Thoracic aorta (tissue), 2 donors: ENCODE results near the gene UBE4B. TPM values are rescaled to one million over a fixed set of nuclear protein-coding genes. Genes with fewer than 3 reads are reported as not detected.
A peak's percentile ranks its signal among the peaks of the same experiment; 100 is the strongest.

ENCODE experiments used
- ATAC-seq: fragments of 150-250 bp; one replicate; pipeline ENCODE4 v1.8.0; 2017; ENCODE audit warnings: low read depth; ENCODE audit not compliant: insufficient number of reproducible peaks, low FRiP score
- DNase-seq: peaks from one replicate; pipeline ENCODE4 v3.0.0-alpha.2; 2020; ENCODE audit warnings: low spot score
- H3K27ac ChIP-seq, 2 donors: fragments of 200-600 bp; sonication (generic); 1 replicate in 1 of 2; 2 replicates in 1 of 2; pipeline ENCODE4 v1.5.1; 2016; ENCODE audit warnings: mild to moderate bottlenecking in 2 of 2, moderate library complexity in 2 of 2
- H3K27me3 ChIP-seq: fragments of 200-600 bp; sonication (generic); replicated peaks from 2 replicates; pipeline ENCODE4 v1.6.0; 2016; ENCODE audit warnings: mild to moderate bottlenecking; ENCODE audit not compliant: insufficient read depth
- H3K36me3 ChIP-seq: fragments of 200-600 bp; sonication (generic); one replicate; pipeline ENCODE4 v1.5.1; 2016
- H3K4me1 ChIP-seq, 2 donors: fragments of 200-600 bp; sonication (generic); 1 replicate in 1 of 2; 2 replicates in 1 of 2; pipeline versions ENCODE4 v1.5.1 to v1.6.0; 2016; ENCODE audit warnings: low read depth in 2 of 2, mild to moderate bottlenecking in 1 of 2; ENCODE audit not compliant: control insufficient read depth in 1 of 2
- H3K4me3 ChIP-seq: fragments of 200-600 bp; sonication (generic); 2 replicates; pipeline ENCODE4 v1.5.1; 2016; ENCODE audit warnings: mild to moderate bottlenecking
- H3K9me3 ChIP-seq: fragments of 200-600 bp; sonication (generic); 2 replicates; pipeline ENCODE4 v1.5.1; 2016
- total RNA-seq, 2 donors: library from RNA; depleted of rRNA; stranded (reverse); fragments of >200 nt; gene quantifications; one replicate each; pipeline versions ENCODE4 v1.1.0 to v1.2.3, GENCODE V29; 2016
- TF ChIP-seq, protein P1 (sequence below): fragments of 200-600 bp; sonication (generic); IDR thresholded peaks from one replicate; pipeline ENCODE4 v1.5.1; 2019; ENCODE audit warnings: antibody characterized with exemption

The UBE4B gene
- 10 to 100 TPM; 55.0 to 89.2 TPM for total RNA-seq

DNA sequence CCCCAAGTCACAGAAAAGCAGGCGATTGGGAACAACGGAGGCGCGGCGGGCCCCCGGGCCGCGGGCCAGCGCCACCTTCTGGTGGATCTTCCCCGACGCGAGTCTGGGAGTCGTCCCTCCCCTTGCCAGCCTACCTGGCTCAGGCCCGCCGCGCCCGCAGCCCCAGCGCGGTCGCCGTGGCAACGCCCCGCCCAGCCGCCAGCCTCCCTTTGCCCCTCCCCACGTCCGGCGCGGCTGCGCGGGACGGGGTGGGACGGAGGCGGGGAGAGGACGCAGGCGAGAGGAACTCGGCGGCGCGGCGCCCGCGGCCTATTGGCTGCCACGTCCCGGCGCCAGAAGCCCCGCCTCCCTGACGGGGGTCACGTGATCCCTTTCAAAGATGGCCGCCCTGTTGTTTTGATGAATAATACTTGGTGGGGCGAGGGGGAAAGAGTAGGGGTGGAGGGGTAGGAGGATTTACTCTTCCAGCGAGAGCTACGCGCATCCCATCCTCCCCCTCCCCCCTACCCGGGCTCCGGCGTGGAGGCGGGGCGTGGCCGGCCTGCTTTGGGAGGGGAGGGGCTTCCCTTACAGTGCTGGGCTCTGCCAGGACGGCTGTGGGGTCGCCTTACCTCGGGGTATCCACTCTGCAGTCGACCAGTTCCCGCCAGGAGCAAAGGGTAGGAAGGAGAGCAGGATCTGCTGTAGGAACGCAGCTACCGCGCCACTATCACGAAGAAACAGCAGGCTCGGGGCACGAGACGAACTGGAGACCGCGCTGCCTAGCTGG is at the start of gene UBE4B:
UBE4B (plus strand) TSS at position 369 of the 769 bp plus-strand sequence. CDS start 713 bp downstream, outside the sequence.
- no peaks in the 10 kb centered on the region for H3K27me3 ChIP-seq
- ATAC-seq = peak; percentile 97
- peak within 1 kb of the TSS; percentile 100 for H3K4me3 ChIP-seq
- DNase-seq = peak; percentile 92
- peaks cover 2 to 24% of the 10 kb centered on the region in 2 donors for H3K4me1 ChIP-seq
- TF ChIP-seq, protein P1, sequence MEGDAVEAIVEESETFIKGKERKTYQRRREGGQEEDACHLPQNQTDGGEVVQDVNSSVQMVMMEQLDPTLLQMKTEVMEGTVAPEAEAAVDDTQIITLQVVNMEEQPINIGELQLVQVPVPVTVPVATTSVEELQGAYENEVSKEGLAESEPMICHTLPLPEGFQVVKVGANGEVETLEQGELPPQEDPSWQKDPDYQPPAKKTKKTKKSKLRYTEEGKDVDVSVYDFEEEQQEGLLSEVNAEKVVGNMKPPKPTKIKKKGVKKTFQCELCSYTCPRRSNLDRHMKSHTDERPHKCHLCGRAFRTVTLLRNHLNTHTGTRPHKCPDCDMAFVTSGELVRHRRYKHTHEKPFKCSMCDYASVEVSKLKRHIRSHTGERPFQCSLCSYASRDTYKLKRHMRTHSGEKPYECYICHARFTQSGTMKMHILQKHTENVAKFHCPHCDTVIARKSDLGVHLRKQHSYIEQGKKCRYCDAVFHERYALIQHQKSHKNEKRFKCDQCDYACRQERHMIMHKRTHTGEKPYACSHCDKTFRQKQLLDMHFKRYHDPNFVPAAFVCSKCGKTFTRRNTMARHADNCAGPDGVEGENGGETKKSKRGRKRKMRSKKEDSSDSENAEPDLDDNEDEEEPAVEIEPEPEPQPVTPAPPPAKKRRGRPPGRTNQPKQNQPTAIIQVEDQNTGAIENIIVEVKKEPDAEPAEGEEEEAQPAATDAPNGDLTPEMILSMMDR = peak; percentile 65
- peak within 1 kb of the TSS; percentile 93 to 97 for H3K27ac ChIP-seq
- H3K36me3 ChIP-seq = no peaks in the 10 kb centered on the region
- H3K9me3 ChIP-seq = no peaks in the 10 kb centered on the region

DNA sequence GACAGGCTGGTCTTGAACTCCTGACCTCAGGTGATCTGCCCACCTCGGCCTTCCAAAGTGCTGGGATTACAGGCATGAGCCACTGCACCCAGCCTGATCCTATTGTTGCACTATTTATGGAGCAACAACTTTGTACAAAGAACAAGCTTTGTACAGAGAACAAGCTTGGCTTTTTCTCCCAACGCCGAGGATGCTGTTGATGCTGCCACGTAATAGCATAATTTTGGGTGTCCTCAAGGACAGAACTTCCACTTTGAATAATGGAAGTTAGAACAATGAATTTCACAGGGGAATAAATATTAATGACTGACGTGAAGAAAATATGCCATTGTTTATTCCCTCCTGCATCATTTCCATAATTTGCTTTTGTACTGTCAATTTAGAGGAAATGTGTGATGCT is 48.5 kb upstream of the UBE4B start:
- no peaks in the 10 kb centered on the region for H3K27me3 ChIP-seq
- TF ChIP-seq, protein P1 = no peak
- H3K36me3 ChIP-seq = peaks cover 12% of the 10 kb centered on the region
- H3K4me1 ChIP-seq = no peaks in the 10 kb centered on the region
- H3K9me3 ChIP-seq = no peaks in the 10 kb centered on the region
- no peak overlapping the region for H3K4me3 ChIP-seq
- DNase-seq (no peak), ATAC-seq (no peak)
- no peak overlapping the region for H3K27ac ChIP-seq

DNA sequence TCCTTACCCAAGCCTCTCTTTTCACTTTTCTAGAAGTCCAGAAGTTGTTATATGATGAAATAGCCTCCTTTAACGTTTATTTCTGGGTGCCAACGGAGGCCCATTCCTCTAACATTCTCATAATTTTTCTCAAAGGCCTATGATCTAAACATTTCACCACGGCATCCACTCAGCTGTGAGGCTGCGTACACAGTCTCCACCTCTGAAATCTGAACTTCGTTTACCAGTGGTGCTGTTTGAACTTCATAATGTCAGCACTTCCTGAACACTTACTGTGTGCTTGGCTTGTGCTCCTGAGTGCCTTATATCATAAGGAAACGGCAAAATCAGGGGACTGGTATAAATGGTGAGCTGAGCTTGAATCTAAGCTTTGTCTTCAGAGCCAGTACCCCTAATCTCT is 47.8 kb upstream of the UBE4B start:
- TF ChIP-seq, protein P1 = no peak
- H3K27ac ChIP-seq = no peak overlapping the region
- DNase-seq = no peak
- H3K27me3 ChIP-seq = no peaks in the 10 kb centered on the region
- H3K4me3 ChIP-seq = no peak overlapping the region
- H3K36me3 ChIP-seq = peaks cover 12% of the 10 kb centered on the region
- H3K9me3 ChIP-seq = no peaks in the 10 kb centered on the region
- no peaks in the 10 kb centered on the region for H3K4me1 ChIP-seq
- ATAC-seq = no peak

DNA sequence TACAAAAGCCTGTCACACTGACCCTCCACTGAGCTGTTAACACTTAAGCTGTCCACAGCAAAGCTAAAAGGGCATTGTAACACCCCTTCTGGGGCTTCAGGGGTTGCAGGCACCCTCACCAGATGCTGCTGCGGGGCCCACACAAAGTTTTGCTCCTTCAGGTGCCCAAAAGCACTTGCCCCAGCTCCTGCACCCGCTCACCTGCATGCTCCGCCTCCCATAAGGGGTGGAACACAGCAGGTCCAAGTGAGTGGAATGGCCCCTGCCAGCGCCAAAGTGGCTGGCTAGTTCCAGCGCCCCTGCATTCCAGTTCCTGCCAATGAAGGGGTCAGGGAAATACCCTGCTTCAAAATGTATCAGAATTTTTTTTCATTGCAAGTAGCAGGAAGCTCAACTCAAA is 43.0 kb upstream of the UBE4B start:
- ATAC-seq (no peak), DNase-seq (no peak)
- H3K4me1 ChIP-seq = peaks cover 0 to 3% of the 10 kb centered on the region in 2 donors
- no peak overlapping the region for H3K27ac ChIP-seq
- no peaks in the 10 kb centered on the region for H3K36me3 ChIP-seq
- TF ChIP-seq, protein P1 = no peak
- H3K4me3 ChIP-seq = no peak overlapping the region
- H3K27me3 ChIP-seq = no peaks in the 10 kb centered on the region
- no peaks in the 10 kb centered on the region for H3K9me3 ChIP-seq

DNA sequence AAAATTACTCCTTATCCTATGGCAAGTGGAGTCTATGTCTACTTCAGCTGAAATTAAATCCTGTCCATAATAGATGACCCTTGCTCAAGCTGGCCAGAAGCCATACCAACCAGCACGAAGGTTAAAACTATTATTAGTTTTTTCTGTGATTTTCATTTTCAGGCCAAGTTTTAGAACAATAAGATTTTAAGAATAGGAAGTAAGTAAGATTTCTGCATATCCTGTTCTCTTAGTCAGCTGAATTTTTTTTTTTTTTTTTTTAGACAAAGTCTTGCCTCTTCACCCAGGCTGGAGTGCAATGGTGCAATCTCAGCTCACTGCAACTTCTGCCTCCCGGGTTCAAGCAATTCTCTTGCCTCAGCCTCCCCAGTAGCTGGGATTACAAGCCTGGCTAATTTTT is 41.8 kb upstream of the UBE4B start:
- DNase-seq = no peak
- no peak overlapping the region for H3K4me3 ChIP-seq
- H3K27me3 ChIP-seq = no peaks in the 10 kb centered on the region
- TF ChIP-seq, protein P1 = no peak
- no peaks in the 10 kb centered on the region for H3K9me3 ChIP-seq
- ATAC-seq = no peak
- peaks cover 0 to 3% of the 10 kb centered on the region in 2 donors for H3K4me1 ChIP-seq
- no peak overlapping the region for H3K27ac ChIP-seq
- no peaks in the 10 kb centered on the region for H3K36me3 ChIP-seq
